DMS114 treated with DMSO at 0.1 percent for 48 hours (cell line): ENCODE results near the gene GRHL3.

ENCODE experiments used
- DNase-seq: peaks from one replicate; lab custom pipeline; 2025; ENCODE audit not compliant: unreplicated experiment; lab: John Stamatoyannopoulos, UW

GRHL3 gene

GRCh38 chr1:24391882-24392603 lies 72.9 kb downstream of the GRHL3 start:
- DNase-seq: peak; percentile 42

GRCh38 chr1:24392604-24392946 lies 73.4 kb downstream of the GRHL3 start:
- DNase-seq: no peak

- no peak for DNase-seq
Measured at GRCh38 chr1:24392982-24393650, 74.0 kb downstream of the GRHL3 start.

DNA sequence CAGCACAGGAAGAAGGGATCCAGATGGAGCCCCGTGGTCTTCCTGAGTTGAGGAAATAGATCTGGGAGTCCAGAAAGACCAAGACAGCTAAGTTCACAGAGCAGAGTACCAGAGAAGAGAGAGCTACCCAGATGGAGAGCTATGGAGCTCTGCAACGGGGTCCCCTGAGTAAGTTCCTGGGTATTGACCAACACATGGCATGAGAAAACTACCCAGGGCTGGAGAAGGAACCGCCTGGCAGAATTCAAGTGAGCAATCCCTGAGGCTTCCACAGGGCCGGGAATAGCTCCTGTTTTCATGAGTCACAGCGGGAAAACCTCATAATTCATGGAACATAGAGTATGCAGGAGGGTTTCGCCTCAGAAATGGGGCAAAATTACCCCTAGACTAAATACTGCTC lies 74.7 kb downstream of the GRHL3 start:
- DNase-seq: no peak

GRCh38 chr1:24400065-24400464 lies 80.9 kb downstream of the GRHL3 start:
- DNase-seq: no peak

DNA sequence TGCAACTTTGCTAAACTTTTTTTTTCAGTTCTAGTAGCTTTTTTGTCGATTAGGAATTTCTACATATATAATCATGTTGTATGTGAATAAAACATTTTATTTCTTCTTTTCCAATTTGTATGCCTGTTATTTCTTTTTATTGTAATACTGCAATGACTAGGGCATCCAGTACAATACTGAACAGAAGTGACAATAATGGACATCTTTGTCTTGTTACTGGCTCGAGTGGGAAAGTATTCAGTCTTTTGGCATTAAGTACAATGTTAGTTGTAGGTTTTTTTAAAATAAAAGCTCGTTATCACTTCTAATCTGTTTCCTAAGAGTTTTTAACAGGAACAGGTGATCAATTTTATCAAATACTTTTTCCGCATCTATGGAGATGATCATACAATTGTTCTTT lies 84.6 kb downstream of the GRHL3 start:
- no peak for DNase-seq
